GM23248 (cell line): ENCODE results near the gene HDAC10.

Experiments used
- EZH2 ChIP-seq: fragments of 200-600 bp; sonication (generic); IDR thresholded peaks from 2 replicates; pipeline ENCODE4 v1.6.1; 2018; ENCODE audit warnings: antibody characterized with exemption, mild to moderate bottlenecking; ENCODE audit not compliant: insufficient read depth, poor library complexity, severe bottlenecking
- EZH2phosphoT487 ChIP-seq: fragments of 200-600 bp; sonication (generic); IDR thresholded peaks from 2 replicates; pipeline ENCODE4 v1.6.1; 2018; ENCODE audit warnings: antibody characterized with exemption, moderate library complexity, mild to moderate bottlenecking, low read depth; ENCODE audit not compliant: insufficient read depth

- TF ChIP-seq EZH2 (no peak), EZH2phosphoT487 (no peak)
Observed at GRCh38 chr22:50271519-50271970, 20.5 kb upstream of the HDAC10 start.
